H1 (cell line): ENCODE results near the gene STXBP5. TPM values are rescaled to one million over a fixed set of nuclear protein-coding genes. Genes with fewer than 3 reads are reported as not detected.

Experiments used
- CTCF ChIA-PET: fragments of 300-600 bp; sonication (Branson Sonifier 250); formaldehyde crosslinking; loops from one replicate; lab custom pipeline; 2021; ENCODE audit not compliant: partially characterized antibody; lab: Charles Lee
- POLR2A ChIA-PET: fragments of 300-600 bp; sonication (Branson Sonifier 250); formaldehyde crosslinking; loops from one replicate; lab custom pipeline; 2021; ENCODE audit warnings: inconsistent platforms; ENCODE audit not compliant: partially characterized antibody; lab: Charles Lee
- DNase-seq, 2 experiments: peaks; one replicate each; pipeline versions ENCODE4 v3.0.0 to v3.0.0-alpha.2; 2010 to 2022; ENCODE audit warnings: low spot score in 2 of 2, low read depth in 1 of 2, mixed read lengths in 1 of 2
- FAIRE-seq: peaks from 2 replicates; lab custom pipeline; 2011; peaks lifted over from hg19 to GRCh38; lab: Jason Lieb, UNC
- H2AFZ ChIP-seq: 2 replicates; pipeline ENCODE4 v1.8.1; 2012; ENCODE audit warnings: low read length, inconsistent platforms
- H2AK5ac ChIP-seq: 2 replicates; pipeline ENCODE4 v1.6.1; 2013; ENCODE audit warnings: low read depth, low read length
- H2BK120ac ChIP-seq: replicated peaks from 2 replicates; pipeline ENCODE3; 2013; ENCODE audit warnings: low read depth, low read length, inconsistent platforms
- H2BK12ac ChIP-seq: 2 replicates; pipeline ENCODE4 v1.6.1; 2013; ENCODE audit warnings: low read depth, low read length
- H2BK15ac ChIP-seq: 2 replicates; pipeline ENCODE4 v1.6.1; 2013; ENCODE audit warnings: low read length
- H2BK20ac ChIP-seq: 2 replicates; pipeline ENCODE4 v1.6.1; 2013; ENCODE audit warnings: low read length
- H2BK5ac ChIP-seq: 2 replicates; pipeline ENCODE4 v1.6.1; 2013; ENCODE audit warnings: low read depth, low read length
- H3K14ac ChIP-seq: 2 replicates; pipeline ENCODE4 v1.6.1; 2013; ENCODE audit warnings: inconsistent platforms; ENCODE audit not compliant: insufficient read length
- H3K18ac ChIP-seq: 2 replicates; pipeline ENCODE4 v1.6.1; 2013; ENCODE audit warnings: low read length; ENCODE audit errors: extremely low read depth
- H3K23ac ChIP-seq: 2 replicates; pipeline ENCODE4 v1.6.1; 2013; ENCODE audit warnings: inconsistent platforms; ENCODE audit not compliant: insufficient read length
- H3K23me2 ChIP-seq: 2 replicates; pipeline ENCODE4 v1.6.1; 2013; ENCODE audit warnings: low read depth, low read length
- H3K27ac ChIP-seq: 2 replicates; pipeline ENCODE4 v1.6.1; 2011; ENCODE audit warnings: low read depth, low read length, inconsistent platforms
- H3K27me3 ChIP-seq, 4 experiments: replicated peaks in 1 of 4; 1 replicate in 1 of 4; 2 replicates in 3 of 4; pipeline versions ENCODE4 v1.6.1 to v1.8.1; 2011 to 2013; ENCODE audit warnings: low read length in 3 of 4, mild to moderate bottlenecking in 3 of 4, inconsistent platforms in 2 of 4, mixed read lengths in 2 of 4, moderate library complexity in 1 of 4; ENCODE audit not compliant: control insufficient read depth in 3 of 4, insufficient read depth in 3 of 4; ENCODE audit errors: extremely low read depth in 1 of 4
- H3K36me3 ChIP-seq, 4 experiments: 2 replicates each; pipeline versions ENCODE4 v1.6.1 to v1.8.1; 2011 to 2013; ENCODE audit warnings: mild to moderate bottlenecking in 4 of 4, low read length in 3 of 4, moderate library complexity in 2 of 4, control low read depth in 1 of 4, inconsistent platforms in 1 of 4; ENCODE audit not compliant: insufficient read depth in 4 of 4, control insufficient read depth in 2 of 4
- H3K4ac ChIP-seq: replicated peaks from 2 replicates; pipeline ENCODE3; 2013; ENCODE audit warnings: low read length, low read depth, mixed read lengths, inconsistent platforms; ENCODE audit not compliant: insufficient read length
- H3K4me1 ChIP-seq, 4 experiments: replicated peaks in 1 of 4; 1 replicate in 1 of 4; 2 replicates in 3 of 4; pipeline versions ENCODE4 v1.6.1 to v1.8.1; 2011 to 2013; ENCODE audit warnings: low read length in 3 of 4, inconsistent platforms in 2 of 4, mixed read lengths in 1 of 4; ENCODE audit not compliant: insufficient read depth in 4 of 4, control insufficient read depth in 3 of 4
- H3K4me2 ChIP-seq, 2 experiments: 2 replicates each; pipeline versions ENCODE4 v1.6.1 to v1.8.1; 2011 to 2013; ENCODE audit warnings: low read depth in 2 of 2, low read length in 2 of 2, control low read depth in 1 of 2, inconsistent platforms in 1 of 2, mild to moderate bottlenecking in 1 of 2; ENCODE audit not compliant: insufficient read depth in 1 of 2
- H3K4me3 ChIP-seq, 4 experiments: fragments of 200-600, 300-600 bp in 1 of 4; sonication (generic), shearing (Covaris generic), sonication (Bioruptor Twin) in 1 of 4; 2 replicates each; pipeline versions ENCODE4 v1.5.1 to v1.8.1; 2011 to 2016; ENCODE audit warnings: low read length in 4 of 4, low read depth in 3 of 4, control low read depth in 2 of 4, inconsistent platforms in 2 of 4, mild to moderate bottlenecking in 2 of 4, mixed read lengths in 1 of 4, moderate library complexity in 1 of 4; ENCODE audit not compliant: insufficient read depth in 2 of 4; ENCODE audit errors: extremely low read depth in 1 of 4
- H3K56ac ChIP-seq: replicated peaks from 2 replicates; pipeline ENCODE3; 2013; ENCODE audit warnings: low read depth, mild to moderate bottlenecking, mixed read lengths, low read length, inconsistent platforms; ENCODE audit not compliant: insufficient read length
- H3K79me1 ChIP-seq: 2 replicates; pipeline ENCODE4 v1.6.1; 2013; ENCODE audit warnings: low read depth, low read length, control low read depth
- H3K79me2 ChIP-seq, 2 experiments: 2 replicates each; pipeline versions ENCODE4 v1.6.1 to v1.8.1; 2012 to 2013; ENCODE audit warnings: low read length in 2 of 2, mild to moderate bottlenecking in 2 of 2, inconsistent platforms in 1 of 2; ENCODE audit not compliant: insufficient read depth in 2 of 2, control insufficient read depth in 1 of 2
- H3K9ac ChIP-seq, 4 experiments: replicated peaks in 1 of 4; 1 replicate in 1 of 4; 2 replicates in 3 of 4; pipeline versions ENCODE4 v1.6.1 to v1.8.1; 2011 to 2013; ENCODE audit warnings: low read depth in 3 of 4, low read length in 3 of 4, control low read depth in 2 of 4, mild to moderate bottlenecking in 2 of 4, moderate library complexity in 2 of 4, inconsistent platforms in 1 of 4; ENCODE audit errors: extremely low read depth in 1 of 4
- H3K9me3 ChIP-seq, 2 experiments: 2 replicates each; pipeline versions ENCODE4 v1.6.1 to v1.8.1; 2012 to 2013; ENCODE audit warnings: mild to moderate bottlenecking in 2 of 2, moderate library complexity in 2 of 2, control low read depth in 1 of 2, inconsistent platforms in 1 of 2, low read depth in 1 of 2, low read length in 1 of 2, mixed read lengths in 1 of 2; ENCODE audit not compliant: insufficient read depth in 2 of 2
- H4K20me1 ChIP-seq, 2 experiments: replicated peaks in 1 of 2; 2 replicates each; pipeline versions ENCODE3 to v1.8.1; 2011 to 2013; ENCODE audit warnings: inconsistent platforms in 2 of 2, low read length in 2 of 2, mild to moderate bottlenecking in 1 of 2; ENCODE audit not compliant: insufficient read depth in 2 of 2, control insufficient read depth in 1 of 2
- H4K5ac ChIP-seq: 2 replicates; pipeline ENCODE4 v1.6.1; 2013; ENCODE audit warnings: low read length, low read depth, mixed read lengths, inconsistent platforms; ENCODE audit not compliant: insufficient read length
- H4K8ac ChIP-seq: 2 replicates; pipeline ENCODE4 v1.8.0; 2013; ENCODE audit warnings: mild to moderate bottlenecking, moderate library complexity, low read length, inconsistent platforms; ENCODE audit not compliant: insufficient read depth; ENCODE audit errors: extremely low read depth
- H4K91ac ChIP-seq: replicated peaks from 2 replicates; pipeline ENCODE3; 2013; ENCODE audit warnings: low read length, mixed read lengths, inconsistent platforms; ENCODE audit not compliant: insufficient read length
- CBX8 ChIP-seq: fragments of 300-800, 300-1000 bp; sonication (generic); IDR thresholded peaks from 2 replicates; pipeline ENCODE4 v1.7.1; 2016; ENCODE audit warnings: low read depth, low read length, borderline replicate concordance
- EP300 ChIP-seq, 2 experiments: IDR thresholded peaks; 1 replicate in 1 of 2; 2 replicates in 1 of 2; pipeline ENCODE4 v1.6.1; 2011 to 2012; ENCODE audit warnings: low read depth in 2 of 2, low read length in 2 of 2, mild to moderate bottlenecking in 2 of 2, borderline replicate concordance in 1 of 2, inconsistent platforms in 1 of 2, moderate library complexity in 1 of 2
- KDM1A ChIP-seq: fragments of 200-600, 300-600 bp; sonication (generic); IDR thresholded peaks from 2 replicates; pipeline ENCODE4 v1.7.1; 2016; ENCODE audit warnings: mild to moderate bottlenecking, low read length, borderline replicate concordance
- MAFK ChIP-seq: IDR thresholded peaks from 2 replicates; pipeline ENCODE4 v1.6.1; 2012; ENCODE audit warnings: low read depth, mild to moderate bottlenecking, improper control_type of control experiment, low read length
- RAD21 ChIP-seq, 2 experiments: IDR thresholded peaks in 1 of 2; conservative IDR thresholded peaks in 1 of 2; 2 replicates each; pipeline ENCODE4 v1.6.1; 2011; ENCODE audit warnings: low read depth in 2 of 2, low read length in 2 of 2, improper control_type of control experiment in 1 of 2, inconsistent platforms in 1 of 2, mild to moderate bottlenecking in 1 of 2, moderate library complexity in 1 of 2
- SP4 ChIP-seq: IDR thresholded peaks from 2 replicates; pipeline ENCODE4 v1.6.1; 2012; ENCODE audit warnings: low read length, inconsistent platforms
- TCF12 ChIP-seq: IDR thresholded peaks from 2 replicates; pipeline ENCODE4 v1.6.1; 2011; ENCODE audit warnings: low read depth, mild to moderate bottlenecking, low read length
- TEAD4 ChIP-seq: IDR thresholded peaks from 2 replicates; pipeline ENCODE4 v1.6.1; 2012; ENCODE audit warnings: low read depth, low read length, inconsistent platforms, mixed read lengths
- WGBS, 2 experiments: shearing (Covaris generic) in 1 of 2; methylation state at CpG; one replicate each; pipeline versions ENCODE4 v1.1.6 to v1.1.7; 2013 to 2015; ENCODE audit warnings: low lambda C conversion rate in 2 of 2, mixed read lengths in 2 of 2, inconsistent platforms in 1 of 2, low coverage in 1 of 2, missing lambda C conversion rate in 1 of 2; ENCODE audit not compliant: insufficient replicate concordance in 2 of 2, insufficient coverage in 1 of 2, insufficient read length in 1 of 2; ENCODE audit errors: extremely low coverage in 1 of 2, missing lambda C conversion rate in 1 of 2; 5-methylcytosine and 5-hydroxymethylcytosine counted together
- polyA plus RNA-seq, 7 experiments: library from polyadenylated mRNA; depleted of rRNA in 3 of 7; stranded (reverse) in 5 of 7; unstranded in 2 of 7; fragments of >200 nt in 5 of 7; fragments of 200-250 nt in 2 of 7; gene quantifications; 1 replicate in 5 of 7; 2 replicates in 1 of 7; 4 replicates in 1 of 7; pipeline versions ENCODE4 v1.2.1 to v1.2.3, GENCODE V29; 2011 to 2013; ENCODE audit warnings: missing spikeins in 2 of 7, mixed read lengths in 2 of 7
- total RNA-seq: library from RNA; stranded (reverse); fragmentation: NEBNext Ultra II Directional; extraction: Animal tissue kit (Norgen Biotek cat#: 25700); gene quantifications from 2 replicates; pipeline ENCODE4 v1.2.1, GENCODE V29; 2021

The STXBP5 gene
- total and polyA plus RNA-seq, 2 of the 8 experiments (the other 6 are each of a cell fraction or from before 2014, with no cell fraction given): 2.7 to 10.8 TPM

DNA sequence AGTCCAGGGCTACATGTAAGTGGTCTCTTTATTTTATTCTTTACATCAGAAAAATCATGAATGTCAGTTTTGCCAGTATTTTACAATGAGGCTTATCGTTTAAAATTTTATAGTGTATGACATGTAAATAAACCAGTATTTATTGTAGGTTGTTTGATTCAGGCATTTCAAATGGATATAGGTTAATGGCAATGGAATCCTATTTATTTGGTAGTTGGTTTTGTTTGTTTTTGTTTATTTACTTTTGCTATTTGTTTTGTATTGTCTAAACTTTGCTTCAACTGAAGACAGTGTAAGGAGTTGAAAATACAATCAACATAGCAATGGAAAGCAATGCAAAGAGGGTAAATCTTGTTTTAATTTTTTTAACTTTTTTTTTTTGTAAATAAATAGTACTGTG lies 185.2 kb downstream of the STXBP5 start:
- 84% methylated on average over 1 of the region's 1 CpG; no CpG with 5 or more reads in 1 of the 2 experiments for WGBS, 2 experiments
- no peak overlapping the region for H2BK15ac ChIP-seq
- H2BK20ac ChIP-seq: no peak overlapping the region
- H3K56ac ChIP-seq: no peak overlapping the region
- no peak overlapping the region for H3K4me2 ChIP-seq
- no peak overlapping the region for H2AFZ ChIP-seq
- no peak overlapping the region for H3K23ac ChIP-seq
- H3K9me3 ChIP-seq: no peaks in the 10 kb centered on the region
- no peaks in the 10 kb centered on the region for H4K20me1 ChIP-seq
- no peak overlapping the region for H2AK5ac ChIP-seq
- no peaks in the 10 kb centered on the region for H3K4me1 ChIP-seq
- DNase-seq (no peak), FAIRE-seq (no peak)
- H3K9ac ChIP-seq: no peak overlapping the region
- H3K36me3 ChIP-seq: peaks cover 0 to 3% (median 0%) of the 10 kb centered on the region in 4 experiments; a peak in 1 of 8 replicates
- H2BK12ac ChIP-seq: no peak overlapping the region
- no peaks in the 10 kb centered on the region for H3K23me2 ChIP-seq
- no peak overlapping the region for H4K91ac ChIP-seq
- H2BK120ac ChIP-seq: no peak overlapping the region
- H3K18ac ChIP-seq: no peak overlapping the region
- H4K8ac ChIP-seq: no peak overlapping the region
- H3K27me3 ChIP-seq: no peaks in the 10 kb centered on the region
- H3K27ac ChIP-seq: no peak overlapping the region
- ChIA-PET POLR2A (no interaction called here), CTCF (interaction anchor here (1.3 kb wide), 1 partner anchor 68 kb away, joined by 4 read pairs; no protein-coding TSS in a partner anchor)
- no peak overlapping the region for H3K14ac ChIP-seq
- H3K4ac ChIP-seq: no peak overlapping the region
- H4K5ac ChIP-seq: no peak overlapping the region
- H3K4me3 ChIP-seq: no peak overlapping the region
- no peaks in the 10 kb centered on the region for H3K79me2 ChIP-seq
- H3K79me1 ChIP-seq: no peaks in the 10 kb centered on the region
- H2BK5ac ChIP-seq: no peak overlapping the region
- TF ChIP-seq KDM1A (no peak), CBX8 (no peak), RAD21 (IDR thresholded peaks at IDR 0.05 in 1 of 2, conservative IDR thresholded peaks at IDR 0.05 in 1 of 2; ENCODE audit: low read depth in 2 of 2, low read length in 2 of 2) (no peak), MAFK (no peak), SP4 (no peak), TEAD4 (no peak), EP300 (IDR thresholded peaks at IDR 0.05; ENCODE audit: borderline replicate concordance in 1 of 2, low read depth in 2 of 2, low read length in 2 of 2) (no peak), TCF12 (no peak)
